HG03066 (cell line): ENCODE results near the gene ZNF189.

Experiments used
- ATAC-seq: cut with Tn5 transposase; IDR thresholded peaks from one replicate; pipeline ENCODE4 v1.9.1; 2021; ENCODE audit warnings: low read depth; ENCODE audit not compliant: unreplicated experiment

ZNF189 gene

GRCh38 chr9:101417977-101418376 is 19.3 kb downstream of the ZNF189 start:
- no peak for ATAC-seq

GRCh38 chr9:101418518-101419430 is 20.1 kb downstream of the ZNF189 start:
- ATAC-seq: no peak

GRCh38 chr9:101419863-101420262 is 21.2 kb downstream of the ZNF189 start:
- ATAC-seq: no peak

GRCh38 chr9:101421653-101422065 is 23.0 kb downstream of the ZNF189 start:
- no peak for ATAC-seq

GRCh38 chr9:101427358-101427757 is 28.7 kb downstream of the ZNF189 start:
- no peak for ATAC-seq

GRCh38 chr9:101427957-101428655 is 29.5 kb downstream of the ZNF189 start:
- no peak for ATAC-seq

- no peak for ATAC-seq
These were observed 30.3 kb downstream of the ZNF189 start for GRCh38 chr9:101428909-101429308.

- ATAC-seq: no peak
These were observed 31.1 kb downstream of the ZNF189 start for GRCh38 chr9:101429736-101430135.

- no peak for ATAC-seq
These were observed 33.5 kb downstream of the ZNF189 start for GRCh38 chr9:101432171-101432570.

- no peak for ATAC-seq
These were observed 34.1 kb downstream of the ZNF189 start for GRCh38 chr9:101432740-101433139.

GRCh38 chr9:101433229-101433628 is 34.6 kb downstream of the ZNF189 start:
- ATAC-seq: no peak

- ATAC-seq: no peak
These were observed 36.3 kb downstream of the ZNF189 start for GRCh38 chr9:101434998-101435397.

GRCh38 chr9:101435601-101436079 is 37.0 kb downstream of the ZNF189 start, which contains the start of gene ALDOB:
Gene ALDOB, minus strand, starts transcription at chr9:101435774. Its CDS starts 4,887 bp downstream, at chr9:101430887.
- no peak for ATAC-seq

- ATAC-seq: no peak
These were observed 39.2 kb downstream of the ZNF189 start for GRCh38 chr9:101437806-101438232.

GRCh38 chr9:101438523-101438922 is 39.9 kb downstream of the ZNF189 start:
- no peak for ATAC-seq

GRCh38 chr9:101440714-101441230 is 42.1 kb downstream of the ZNF189 start:
- ATAC-seq: no peak

- no peak for ATAC-seq
These were observed 43.7 kb downstream of the ZNF189 start for GRCh38 chr9:101442318-101442717.

- no peak for ATAC-seq
These were observed 44.1 kb downstream of the ZNF189 start for GRCh38 chr9:101442736-101443135.

GRCh38 chr9:101443364-101443771 is 44.7 kb downstream of the ZNF189 start:
- ATAC-seq: no peak

GRCh38 chr9:101445353-101446029 is 46.8 kb downstream of the ZNF189 start:
- no peak for ATAC-seq

- ATAC-seq: no peak
These were observed 48.1 kb downstream of the ZNF189 start for GRCh38 chr9:101446732-101447131.
